IMR-90 (cell line): ENCODE measurements around the gene DSTYK. TPM values are rescaled to one million over a fixed set of nuclear protein-coding genes. Genes with fewer than 3 reads are reported as not detected.

Source experiments
- ATAC-seq: fragments of 200-7000 bp; cut with Tn5 transposase; 2 replicates; pipeline ENCODE4 v1.9.1; 2020; ENCODE audit warnings: low read depth, mild to moderate bottlenecking, moderate library complexity
- BruUV-seq: library from RNA; stranded (reverse); fragments of 400-500 nt; replicated peaks from 2 replicates; lab custom pipeline; 2021; lab: Mats Ljungman, UMichigan
- CTCF ChIA-PET: fragments of 300-600 bp; formaldehyde crosslinking; extraction: SDS; loops from one replicate; lab custom pipeline; 2021; ENCODE audit warnings: antibody characterized with exemption; lab: Yijun Ruan, JAX
- POLR2A ChIA-PET: fragments of 300-600 bp; sonication (Branson Sonifier 250); formaldehyde crosslinking; loops from one replicate; lab custom pipeline; 2022; ENCODE audit warnings: antibody characterized with exemption; ENCODE audit not compliant: unreplicated experiment; lab: Charles Lee
- DNase-seq: peaks from one replicate; pipeline ENCODE4 v3.0.0; 2013
- H2AFZ ChIP-seq: replicated peaks from 2 replicates; pipeline ENCODE3; 2013; ENCODE audit warnings: low read length, mild to moderate bottlenecking; ENCODE audit not compliant: poor library complexity
- H2AK5ac ChIP-seq: 2 replicates; pipeline ENCODE4 v1.6.1; 2013; ENCODE audit warnings: low read depth, low read length, inconsistent platforms
- H2AK9ac ChIP-seq: replicated peaks from 2 replicates; pipeline ENCODE3; 2013; ENCODE audit warnings: mild to moderate bottlenecking, low read depth, low read length, moderate library complexity; ENCODE audit not compliant: poor library complexity
- H2BK120ac ChIP-seq: 2 replicates; pipeline ENCODE4 v1.6.1; 2013; ENCODE audit warnings: low read depth, low read length, inconsistent platforms
- H2BK15ac ChIP-seq: 3 replicates; pipeline ENCODE4 v1.6.1; 2013; ENCODE audit warnings: low read depth, low read length, inconsistent platforms
- H2BK20ac ChIP-seq: 2 replicates; pipeline ENCODE4 v1.6.1; 2013; ENCODE audit warnings: low read depth, mild to moderate bottlenecking, inconsistent platforms, low read length, moderate library complexity
- H2BK5ac ChIP-seq: 2 replicates; pipeline ENCODE4 v1.6.1; 2013; ENCODE audit warnings: mild to moderate bottlenecking, low read depth, low read length, inconsistent platforms; ENCODE audit not compliant: poor library complexity, severe bottlenecking
- H3K14ac ChIP-seq: replicated peaks from 2 replicates; pipeline ENCODE4 v1.6.1; 2013; ENCODE audit warnings: low read depth, low read length, inconsistent platforms
- H3K18ac ChIP-seq: 2 replicates; pipeline ENCODE4 v1.6.1; 2013; ENCODE audit warnings: low read depth, low read length, control low read depth
- H3K23ac ChIP-seq: 2 replicates; pipeline ENCODE4 v1.6.1; 2013; ENCODE audit warnings: low read depth, low read length, inconsistent platforms
- H3K27ac ChIP-seq: 2 replicates; pipeline ENCODE4 v1.5.1; 2013; ENCODE audit warnings: mild to moderate bottlenecking, control low read depth, low read length; ENCODE audit not compliant: insufficient read depth
- H3K27me3 ChIP-seq: 2 replicates; pipeline ENCODE4 v1.6.1; 2013; ENCODE audit warnings: low read length; ENCODE audit not compliant: control insufficient read depth, insufficient read depth
- H3K36me3 ChIP-seq: 2 replicates; pipeline ENCODE4 v1.6.1; 2013; ENCODE audit warnings: low read length, mixed read lengths; ENCODE audit not compliant: control insufficient read depth, insufficient read depth
- H3K4ac ChIP-seq: 2 replicates; pipeline ENCODE4 v1.6.1; 2013; ENCODE audit warnings: low read depth, low read length, inconsistent platforms
- H3K4me1 ChIP-seq: 2 replicates; pipeline ENCODE4 v1.6.1; 2013; ENCODE audit warnings: low read length, mixed read lengths; ENCODE audit not compliant: control insufficient read depth, insufficient read depth
- H3K4me2 ChIP-seq: 2 replicates; pipeline ENCODE4 v1.6.1; 2013; ENCODE audit warnings: low read depth, mild to moderate bottlenecking, control low read depth, low read length, moderate library complexity
- H3K4me3 ChIP-seq: 2 replicates; pipeline ENCODE4 v1.5.1; 2013; ENCODE audit warnings: low read depth, mild to moderate bottlenecking, control low read depth, low read length, moderate library complexity; ENCODE audit not compliant: insufficient read depth
- H3K56ac ChIP-seq: 2 replicates; pipeline ENCODE4 v1.6.1; 2013; ENCODE audit warnings: low read length, inconsistent platforms; ENCODE audit not compliant: insufficient read depth; ENCODE audit errors: extremely low read depth
- H3K79me1 ChIP-seq, 2 experiments: 2 replicates each; pipeline ENCODE4 v1.6.1; 2013; ENCODE audit warnings: low read length in 2 of 2, inconsistent platforms in 1 of 2, low read depth in 1 of 2
- H3K9ac ChIP-seq: 2 replicates; pipeline ENCODE4 v1.6.1; 2013; ENCODE audit warnings: low read depth, low read length, control low read depth
- H3K9me1 ChIP-seq: 2 replicates; pipeline ENCODE4 v1.6.1; 2013; ENCODE audit warnings: low read length, inconsistent platforms; ENCODE audit not compliant: insufficient read depth
- H3K9me3 ChIP-seq: 2 replicates; pipeline ENCODE4 v1.6.1; 2013; ENCODE audit warnings: low read length; ENCODE audit not compliant: control insufficient read depth, insufficient read depth
- H4K20me1 ChIP-seq: 2 replicates; pipeline ENCODE4 v1.6.1; 2013; ENCODE audit warnings: low read length, inconsistent platforms; ENCODE audit not compliant: insufficient read depth
- H4K5ac ChIP-seq: 2 replicates; pipeline ENCODE4 v1.6.1; 2013; ENCODE audit warnings: mild to moderate bottlenecking, low read depth, low read length, control low read depth
- H4K8ac ChIP-seq, 2 experiments: 2 replicates each; pipeline ENCODE4 v1.6.1; 2013; ENCODE audit warnings: low read depth in 2 of 2, low read length in 2 of 2, control low read depth in 1 of 2, inconsistent platforms in 1 of 2
- H4K91ac ChIP-seq: 2 replicates; pipeline ENCODE4 v1.6.1; 2013; ENCODE audit warnings: low read depth, low read length, inconsistent platforms; ENCODE audit not compliant: insufficient read depth
- BHLHE40 ChIP-seq: fragments of 150-350 bp; IDR thresholded peaks from 2 replicates; pipeline ENCODE4 v1.6.1; 2016; ENCODE audit warnings: mild to moderate bottlenecking, low read depth, low read length
- CHD1 ChIP-seq: IDR thresholded peaks from 2 replicates; pipeline ENCODE4 v1.6.1; 2012; ENCODE audit warnings: low read depth, low read length, improper control_type of control experiment
- FOS ChIP-seq: fragments of 150-350 bp; IDR thresholded peaks from 2 replicates; pipeline ENCODE4 v1.6.1; 2016; ENCODE audit warnings: low read depth, low read length
- MAFK ChIP-seq: IDR thresholded peaks from 2 replicates; pipeline ENCODE4 v1.6.1; 2012; ENCODE audit warnings: low read depth, low read length, improper control_type of control experiment
- MAZ ChIP-seq: IDR thresholded peaks from 2 replicates; pipeline ENCODE4 v1.6.1; 2012; ENCODE audit warnings: low read depth, mild to moderate bottlenecking, low read length, improper control_type of control experiment, moderate library complexity, borderline replicate concordance
- MXI1 ChIP-seq: IDR thresholded peaks from 2 replicates; pipeline ENCODE4 v1.6.1; 2012; ENCODE audit warnings: low read depth, mild to moderate bottlenecking, low read length, moderate library complexity, borderline replicate concordance
- NFE2L2 ChIP-seq: fragments of 150-350 bp; IDR thresholded peaks from 2 replicates; pipeline ENCODE4 v1.6.1; 2016; ENCODE audit warnings: low read depth, mild to moderate bottlenecking, low read length
- RAD21 ChIP-seq: IDR thresholded peaks from 2 replicates; pipeline ENCODE4 v1.6.1; 2012; ENCODE audit warnings: low read length, improper control_type of control experiment
- RCOR1 ChIP-seq: IDR thresholded peaks from 2 replicates; pipeline ENCODE4 v1.6.1; 2012; ENCODE audit warnings: mild to moderate bottlenecking, low read length, improper control_type of control experiment; ENCODE audit not compliant: insufficient replicate concordance
- RFX5 ChIP-seq: IDR thresholded peaks from 2 replicates; pipeline ENCODE4 v1.8.0; 2012; ENCODE audit warnings: low read depth, mild to moderate bottlenecking, low read length, moderate library complexity
- SMC3 ChIP-seq: fragments of 150-350 bp; IDR thresholded peaks from 2 replicates; pipeline ENCODE4 v1.6.1; 2016; ENCODE audit warnings: low read depth, mild to moderate bottlenecking, antibody characterized with exemption, low read length, moderate library complexity
- WGBS, 2 experiments: methylation state at CpG; one replicate each; pipeline versions ENCODE4 v1.1.5 to v1.1.7; 2013; ENCODE audit warnings: missing lambda C conversion rate in 2 of 2; ENCODE audit not compliant: insufficient read length in 1 of 2; ENCODE audit errors: extremely low coverage in 2 of 2; 5-methylcytosine and 5-hydroxymethylcytosine counted together
- dilution Hi-C: fragments of 300-500 bp; cut with HindIII; formaldehyde crosslinking; loops from one replicate; pipeline ENCODE4 v1.14.3; 2018; ENCODE audit warnings: low sequenced_read_pairs; ENCODE audit not compliant: unreplicated experiment
- in situ Hi-C: fragments of 300-500 bp; cut with MboI; formaldehyde crosslinking; loops from 3 replicates; pipeline ENCODE4 v1.14.3; 2019; ENCODE audit warnings: low sequenced_read_pairs, inconsistent platforms, mixed read lengths
- intact Hi-C: fragments of 100-400 bp; cut with micrococcal nuclease; formaldehyde crosslinking; loops from 2 replicates; pipeline ENCODE4 v1.10.0; 2022
- polyA plus RNA-seq, 3 experiments: library from polyadenylated mRNA; depleted of rRNA; stranded (reverse); fragments of >200 nt; gene quantifications; 2 replicates each; pipeline ENCODE4 v1.2.3, GENCODE V29; 2012; ENCODE audit warnings: low replicate concordance in 1 of 3
- total RNA-seq: library from RNA; depleted of rRNA; stranded (reverse); fragments of >200 nt; gene quantifications from 2 replicates; pipeline ENCODE4 v1.2.3, GENCODE V29; 2012
- TF ChIP-seq, protein P1 (sequence below): fragments of 150-350 bp; IDR thresholded peaks from 2 replicates; pipeline ENCODE4 v1.6.1; 2017; ENCODE audit warnings: mild to moderate bottlenecking, antibody characterized with exemption, low read length, low read depth
- TF ChIP-seq, protein P2 (sequence below): fragments of 150-350 bp; IDR thresholded peaks from 2 replicates; pipeline ENCODE4 v1.6.1; 2016; ENCODE audit warnings: low read depth, mild to moderate bottlenecking, low read length, moderate library complexity, borderline replicate concordance

Gene DSTYK
- total and polyA plus RNA-seq, 2 of the 4 experiments (the other 2 are of a cell fraction) = 8.0 to 18.3 TPM

DNA sequence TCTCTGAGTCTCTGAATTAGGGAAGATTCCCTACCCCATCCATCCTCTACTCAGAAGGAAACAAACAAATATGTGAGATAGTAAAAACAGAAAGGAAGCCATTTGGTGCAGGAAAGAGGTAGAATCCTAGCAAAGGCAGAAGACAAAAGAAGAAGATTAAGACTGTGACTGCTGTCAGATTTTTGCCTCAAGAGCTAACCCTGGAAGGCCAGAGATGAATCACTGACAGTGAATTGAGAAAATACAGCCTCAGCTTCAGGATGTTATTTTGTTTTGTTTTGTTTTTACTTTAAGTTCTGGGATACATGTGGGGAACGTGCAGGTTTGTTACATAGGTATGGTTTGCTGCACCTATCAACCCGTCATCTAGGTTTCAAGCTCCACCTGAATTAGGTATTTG lies 31.7 kb downstream of the DSTYK start:
- 0 out of 2 replicates have a peak overlapping the region, but pooled peaks have one; percentile 58 for H2BK20ac ChIP-seq
- H4K5ac ChIP-seq = no peak overlapping the region
- POLR2A ChIA-PET = no interaction called here
- no peak overlapping the region; the same call in 1 of the 2 replicates for H3K4ac ChIP-seq
- H3K23ac ChIP-seq = peak overlapping the region; percentile 71; the same call in 1 of the 2 replicates
- H4K91ac ChIP-seq = no peak overlapping the region
- H4K8ac ChIP-seq = no peak overlapping the region
- peaks cover 4% of the 10 kb centered on the region; the same call in 1 of the 2 replicates for H3K36me3 ChIP-seq
- no peaks in the 10 kb centered on the region for H3K27me3 ChIP-seq
- H3K9me3 ChIP-seq = no peaks in the 10 kb centered on the region
- no peak overlapping the region for H2BK15ac ChIP-seq
- no peak overlapping the region for H3K14ac ChIP-seq
- no peak overlapping the region for H2AK5ac ChIP-seq
- H3K4me2 ChIP-seq = no peak overlapping the region
- H3K4me1 ChIP-seq = peaks cover 9% of the 10 kb centered on the region
- peaks cover 12% of the 10 kb centered on the region for H3K9me1 ChIP-seq
- no peak overlapping the region for H3K4me3 ChIP-seq
- peaks cover 7% of the 10 kb centered on the region for H4K20me1 ChIP-seq
- no TSS peak for BruUV-seq
- dilution Hi-C loops = no loop called here
- WGBS, 2 experiments = no CpG with 5 or more reads among the region's 2 CpGs
- intact Hi-C loops = loop anchor here (10.0 kb wide), 1 partner anchor 145 kb away; the partner anchor contains the start of gene NUAK2
- ATAC-seq = no peak
- H3K27ac ChIP-seq = no peak overlapping the region
- DNase-seq = peak; percentile 36
- no peak overlapping the region for H2AFZ ChIP-seq
- H3K9ac ChIP-seq = no peak overlapping the region
- peaks cover 27 to 64% of the 10 kb centered on the region in 2 experiments for H3K79me1 ChIP-seq
- H3K18ac ChIP-seq = no peak overlapping the region
- CTCF ChIA-PET = interaction anchor here (0.6 kb wide), 1 partner anchor 1747 kb away, joined by 3 read pairs; no protein-coding TSS in a partner anchor
- H2AK9ac ChIP-seq = no peak overlapping the region
- peak overlapping the region; percentile 66 for H2BK5ac ChIP-seq
- no peak overlapping the region for H3K56ac ChIP-seq
- TF ChIP-seq FOS = no peak
- TF ChIP-seq BHLHE40 = no peak
- TF ChIP-seq, protein P1, sequence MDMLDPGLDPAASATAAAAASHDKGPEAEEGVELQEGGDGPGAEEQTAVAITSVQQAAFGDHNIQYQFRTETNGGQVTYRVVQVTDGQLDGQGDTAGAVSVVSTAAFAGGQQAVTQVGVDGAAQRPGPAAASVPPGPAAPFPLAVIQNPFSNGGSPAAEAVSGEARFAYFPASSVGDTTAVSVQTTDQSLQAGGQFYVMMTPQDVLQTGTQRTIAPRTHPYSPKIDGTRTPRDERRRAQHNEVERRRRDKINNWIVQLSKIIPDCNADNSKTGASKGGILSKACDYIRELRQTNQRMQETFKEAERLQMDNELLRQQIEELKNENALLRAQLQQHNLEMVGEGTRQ = no peak
- TF ChIP-seq RFX5 = no peak
- TF ChIP-seq NFE2L2 = no peak
- TF ChIP-seq, protein P2, sequence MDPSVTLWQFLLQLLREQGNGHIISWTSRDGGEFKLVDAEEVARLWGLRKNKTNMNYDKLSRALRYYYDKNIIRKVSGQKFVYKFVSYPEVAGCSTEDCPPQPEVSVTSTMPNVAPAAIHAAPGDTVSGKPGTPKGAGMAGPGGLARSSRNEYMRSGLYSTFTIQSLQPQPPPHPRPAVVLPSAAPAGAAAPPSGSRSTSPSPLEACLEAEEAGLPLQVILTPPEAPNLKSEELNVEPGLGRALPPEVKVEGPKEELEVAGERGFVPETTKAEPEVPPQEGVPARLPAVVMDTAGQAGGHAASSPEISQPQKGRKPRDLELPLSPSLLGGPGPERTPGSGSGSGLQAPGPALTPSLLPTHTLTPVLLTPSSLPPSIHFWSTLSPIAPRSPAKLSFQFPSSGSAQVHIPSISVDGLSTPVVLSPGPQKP = no peak
- no peak for TF ChIP-seq RAD21
- TF ChIP-seq MAZ = no peak
- TF ChIP-seq CHD1 = no peak
- TF ChIP-seq MAFK = no peak
- TF ChIP-seq SMC3 = no peak
- TF ChIP-seq RCOR1 = no peak
- no peak for TF ChIP-seq MXI1
- no peak overlapping the region for H2BK120ac ChIP-seq
- in situ Hi-C loops = no loop called here
